GM20431 (cell line): Measurements from ENCODE around the gene OR51B6.
"Not testable (repeated sequence)": the region's sequence is repeated elsewhere in the genome, so short reads cannot be mapped to it uniquely, and the experiment has no call there.

Experiments
- in situ Hi-C: fragments of 300-500 bp; cut with MseI, MboI; formaldehyde crosslinking; loops from one replicate; pipeline ENCODE4 v1.15.0; 2020; ENCODE audit warnings: low sequenced_read_pairs; ENCODE audit not compliant: unreplicated experiment

Gene OR51B6

GRCh38 chr11:5351208-5351607 is at the start of gene OR51B6:
Gene OR51B6 (plus strand): TSS chr11:5351508. CDS start chr11:5351508, 0 bp downstream.
- in situ Hi-C loops = loop anchor here (25.0 kb wide), 1 partner anchor 139 kb away; the partner anchor contains the start of gene OR51V1

- in situ Hi-C loops = no loop called here
Observed at GRCh38 chr11:5301846-5302245, 49.5 kb upstream of the OR51B6 start, which contains the start of gene OR51B4. Gene OR51B4 (minus strand): TSS chr11:5301946. CDS start chr11:5301946, 0 bp downstream.

- in situ Hi-C loops = no loop called here
Observed at GRCh38 chr11:5303626-5304025, 47.7 kb upstream of the OR51B6 start.

- in situ Hi-C loops = no loop called here
Observed at GRCh38 chr11:5304046-5304445, 47.3 kb upstream of the OR51B6 start.

GRCh38 chr11:5307256-5308019 is 43.9 kb upstream of the OR51B6 start:
- in situ Hi-C loops = no loop called here

GRCh38 chr11:5310423-5310822 is 40.9 kb upstream of the OR51B6 start:
- in situ Hi-C loops = no loop called here

- in situ Hi-C loops = not testable (repeated sequence)
Observed at GRCh38 chr11:5313326-5314023, 37.8 kb upstream of the OR51B6 start.

GRCh38 chr11:5317292-5317691 is 34.0 kb upstream of the OR51B6 start:
- in situ Hi-C loops = no loop called here

- in situ Hi-C loops = no loop called here
Observed at GRCh38 chr11:5324197-5324596, 27.1 kb upstream of the OR51B6 start, which contains the start of gene OR51B2. Gene OR51B2 (minus strand): TSS chr11:5324297. CDS start chr11:5324297, 0 bp downstream.

- in situ Hi-C loops = no loop called here
Observed at GRCh38 chr11:5335170-5335569, 16.1 kb upstream of the OR51B6 start.

GRCh38 chr11:5336331-5336730 is 15.0 kb upstream of the OR51B6 start:
- in situ Hi-C loops = no loop called here

- in situ Hi-C loops = not testable (repeated sequence)
Observed at GRCh38 chr11:5337253-5337652, 14.1 kb upstream of the OR51B6 start.

GRCh38 chr11:5339771-5340322 is 11.5 kb upstream of the OR51B6 start:
- in situ Hi-C loops = no loop called here

- in situ Hi-C loops = no loop called here
Observed at GRCh38 chr11:5343474-5344335, 7.6 kb upstream of the OR51B6 start, which contains the start of gene OR51B5. Gene OR51B5 (minus strand): TSS chr11:5343524. CDS start chr11:5343524, 0 bp downstream.

GRCh38 chr11:5345831-5346230 is 5.5 kb upstream of the OR51B6 start:
- in situ Hi-C loops = no loop called here

- in situ Hi-C loops = no loop called here
Observed at GRCh38 chr11:5348551-5349194, 2.6 kb upstream of the OR51B6 start.

- in situ Hi-C loops = no loop called here
Observed at GRCh38 chr11:5349550-5349949, 1.8 kb upstream of the OR51B6 start.

- in situ Hi-C loops = loop anchor here (25.0 kb wide), 1 partner anchor 144 kb away; the partner anchor contains the start of gene OR51V1
Observed at GRCh38 chr11:5356031-5356430, 4.7 kb downstream of the OR51B6 start.

- in situ Hi-C loops = loop anchor here (25.0 kb wide), 1 partner anchor 150 kb away; the partner anchor contains the start of gene OR51V1
Observed at GRCh38 chr11:5362017-5362625, 10.8 kb downstream of the OR51B6 start.
